Activated T-cell treated with anti-CD3 and anti-CD28 coated beads, Interleukin-2, amount 50 U/mL, for 24 hours (primary cell): Measurements from ENCODE around the gene TMEM184A.

ENCODE experiments used
- DNase-seq: peaks from one replicate; pipeline ENCODE4 v3.0.0-alpha.2; 2020
- H3K27ac Mint-ChIP-seq: 2 replicates; pipeline ENCODE4 v1.8.0; 2020; ENCODE audit warnings: mild to moderate bottlenecking, mixed read lengths
- H3K27me3 Mint-ChIP-seq: 2 replicates; pipeline ENCODE4 v1.8.0; 2020; ENCODE audit warnings: mixed read lengths
- H3K36me3 Mint-ChIP-seq: 2 replicates; pipeline ENCODE4 v1.8.0; 2020; ENCODE audit warnings: low read depth, mixed read lengths
- H3K4me1 Mint-ChIP-seq: 2 replicates; pipeline ENCODE4 v1.8.0; 2020; ENCODE audit warnings: low read depth, mixed read lengths
- H3K4me3 Mint-ChIP-seq: 2 replicates; pipeline ENCODE4 v1.8.0; 2020; ENCODE audit warnings: mild to moderate bottlenecking, moderate library complexity, mixed read lengths
- H3K9me3 Mint-ChIP-seq: 2 replicates; pipeline ENCODE4 v1.8.0; 2020; ENCODE audit warnings: mixed read lengths

The TMEM184A gene

GRCh38 chr7:1496531-1497292 lies 59.3 kb downstream of the TMEM184A start:
- H3K27me3 Mint-ChIP-seq: no peaks in the 10 kb centered on the region
- H3K4me3 Mint-ChIP-seq: no peak overlapping the region
- H3K36me3 Mint-ChIP-seq: peaks cover 69% of the 10 kb centered on the region
- DNase-seq: no peak
- no peak overlapping the region for H3K27ac Mint-ChIP-seq
- H3K9me3 Mint-ChIP-seq: no peaks in the 10 kb centered on the region
- H3K4me1 Mint-ChIP-seq: peaks cover 5% of the 10 kb centered on the region

GRCh38 chr7:1495564-1496242 lies 60.3 kb downstream of the TMEM184A start:
- Mint-ChIP-seq H3K27ac (no peak overlapping the region), H3K27me3 (no peaks in the 10 kb centered on the region), H3K4me1 (no peaks in the 10 kb centered on the region), H3K4me3 (no peak overlapping the region), H3K9me3 (no peaks in the 10 kb centered on the region), H3K36me3 (peaks cover 71% of the 10 kb centered on the region)
- DNase-seq: no peak

- H3K4me3 Mint-ChIP-seq: no peak overlapping the region
- no peaks in the 10 kb centered on the region for H3K4me1 Mint-ChIP-seq
Observed at GRCh38 chr7:1494866-1495563, 61.0 kb downstream of the TMEM184A start.

GRCh38 chr7:1494447-1494846 lies 61.6 kb downstream of the TMEM184A start:
- DNase-seq: no peak
- H3K27ac Mint-ChIP-seq: no peak overlapping the region
- H3K4me3 Mint-ChIP-seq: no peak overlapping the region
- no peaks in the 10 kb centered on the region for H3K4me1 Mint-ChIP-seq
- no peaks in the 10 kb centered on the region for H3K9me3 Mint-ChIP-seq
- no peaks in the 10 kb centered on the region for H3K27me3 Mint-ChIP-seq
- peaks cover 71% of the 10 kb centered on the region for H3K36me3 Mint-ChIP-seq

More at GRCh38 chr7:1494866-1495563, 61.0 kb downstream of the TMEM184A start:
- H3K27me3 Mint-ChIP-seq: no peaks in the 10 kb centered on the region
- H3K36me3 Mint-ChIP-seq: peaks cover 70% of the 10 kb centered on the region
- no peak overlapping the region for H3K27ac Mint-ChIP-seq
- no peaks in the 10 kb centered on the region for H3K9me3 Mint-ChIP-seq
- DNase-seq: no peak

GRCh38 chr7:1493571-1493970 lies 62.4 kb downstream of the TMEM184A start:
- Mint-ChIP-seq H3K4me3 (no peak overlapping the region), H3K36me3 (peaks cover 80% of the 10 kb centered on the region), H3K9me3 (no peaks in the 10 kb centered on the region), H3K4me1 (no peaks in the 10 kb centered on the region), H3K27me3 (no peaks in the 10 kb centered on the region), H3K27ac (no peak overlapping the region)
- no peak for DNase-seq

GRCh38 chr7:1493129-1493528 lies 62.9 kb downstream of the TMEM184A start:
- H3K9me3 Mint-ChIP-seq: no peaks in the 10 kb centered on the region
- no peaks in the 10 kb centered on the region for H3K27me3 Mint-ChIP-seq
- no peak overlapping the region for H3K27ac Mint-ChIP-seq
- H3K4me1 Mint-ChIP-seq: no peaks in the 10 kb centered on the region
- no peak overlapping the region for H3K4me3 Mint-ChIP-seq
- no peak for DNase-seq
- peaks cover 81% of the 10 kb centered on the region for H3K36me3 Mint-ChIP-seq

GRCh38 chr7:1492640-1493039 lies 63.4 kb downstream of the TMEM184A start:
- Mint-ChIP-seq H3K9me3 (no peaks in the 10 kb centered on the region), H3K27me3 (no peaks in the 10 kb centered on the region), H3K4me1 (no peaks in the 10 kb centered on the region), H3K36me3 (peaks cover 81% of the 10 kb centered on the region), H3K4me3 (no peak overlapping the region), H3K27ac (no peak overlapping the region)
- DNase-seq: no peak
